Ishikawa (cell line): ENCODE data around the gene ACTC1.

Source experiments
- CEBPB ChIP-seq: IDR thresholded peaks from 2 replicates; pipeline ENCODE4 v1.6.1; 2012
- CREB1 ChIP-seq: IDR thresholded peaks from 2 replicates; pipeline ENCODE4 v1.6.1; 2012; ENCODE audit warnings: low read depth
- EGR1 ChIP-seq: IDR thresholded peaks from 2 replicates; pipeline ENCODE4 v1.6.1; 2012
- EP300 ChIP-seq: IDR thresholded peaks from 2 replicates; pipeline ENCODE4 v1.6.1; 2012; ENCODE audit warnings: borderline replicate concordance
- FOXM1 ChIP-seq: IDR thresholded peaks from 2 replicates; pipeline ENCODE4 v1.6.1; 2012; ENCODE audit warnings: low read depth, borderline replicate concordance
- NFIC ChIP-seq: IDR thresholded peaks from 2 replicates; pipeline ENCODE4 v1.6.1; 2012
- RAD21 ChIP-seq: IDR thresholded peaks from 2 replicates; pipeline ENCODE4 v1.6.1; 2012; ENCODE audit warnings: low read depth
- TAF1 ChIP-seq: IDR thresholded peaks from 2 replicates; pipeline ENCODE4 v1.6.1; 2012; ENCODE audit warnings: low read depth, mild to moderate bottlenecking
- TCF12 ChIP-seq: IDR thresholded peaks from 2 replicates; pipeline ENCODE4 v1.6.1; 2012; ENCODE audit warnings: low read depth
- TEAD4 ChIP-seq: IDR thresholded peaks from 2 replicates; pipeline ENCODE4 v1.6.1; 2012
- YY1 ChIP-seq: IDR thresholded peaks from 2 replicates; pipeline ENCODE4 v1.6.1; 2012; ENCODE audit warnings: low read depth
- ZBTB7A ChIP-seq: IDR thresholded peaks from 2 replicates; pipeline ENCODE4 v1.6.1; 2012; ENCODE audit warnings: low read depth
- TF ChIP-seq, protein P1 (sequence below): IDR thresholded peaks from 2 replicates; pipeline ENCODE4 v1.6.1; 2012
- TF ChIP-seq, protein P2 (sequence below): IDR thresholded peaks from 2 replicates; pipeline ENCODE4 v1.6.1; 2012
- TF ChIP-seq, protein P3 (sequence below): IDR thresholded peaks from 2 replicates; pipeline ENCODE4 v1.6.1; 2012; ENCODE audit warnings: low read depth, mild to moderate bottlenecking

ACTC1 gene

DNA sequence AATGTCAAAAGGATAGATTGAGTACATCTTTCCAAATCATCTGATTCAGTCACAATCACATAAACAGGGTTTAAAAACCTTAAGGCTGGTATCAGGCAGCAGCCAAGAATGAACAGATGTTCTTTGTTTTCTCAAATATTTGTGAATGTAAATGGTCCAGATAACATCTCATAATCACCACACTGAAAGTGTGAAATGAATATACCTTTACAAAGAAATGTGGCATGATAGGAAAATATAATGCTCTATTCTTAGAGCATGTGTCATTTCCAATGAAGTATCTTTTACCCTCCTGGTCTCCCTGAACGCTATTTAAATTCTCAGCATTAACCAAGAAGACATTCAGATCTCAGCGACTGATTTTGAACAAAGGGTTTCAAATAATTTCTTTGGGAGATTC is 8.8 kb upstream of the ACTC1 start:
- TF ChIP-seq RAD21 (no peak), CEBPB (no peak), CREB1 (no peak), EGR1 (no peak), FOXM1 (no peak), TEAD4 (no peak), EP300 (no peak), YY1 (no peak), TCF12 (no peak), TAF1 (no peak), NFIC (no peak), ZBTB7A (no peak)
- TF ChIP-seq, protein P1, sequence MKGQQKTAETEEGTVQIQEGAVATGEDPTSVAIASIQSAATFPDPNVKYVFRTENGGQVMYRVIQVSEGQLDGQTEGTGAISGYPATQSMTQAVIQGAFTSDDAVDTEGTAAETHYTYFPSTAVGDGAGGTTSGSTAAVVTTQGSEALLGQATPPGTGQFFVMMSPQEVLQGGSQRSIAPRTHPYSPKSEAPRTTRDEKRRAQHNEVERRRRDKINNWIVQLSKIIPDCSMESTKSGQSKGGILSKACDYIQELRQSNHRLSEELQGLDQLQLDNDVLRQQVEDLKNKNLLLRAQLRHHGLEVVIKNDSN, result no peak
- TF ChIP-seq, protein P2, sequence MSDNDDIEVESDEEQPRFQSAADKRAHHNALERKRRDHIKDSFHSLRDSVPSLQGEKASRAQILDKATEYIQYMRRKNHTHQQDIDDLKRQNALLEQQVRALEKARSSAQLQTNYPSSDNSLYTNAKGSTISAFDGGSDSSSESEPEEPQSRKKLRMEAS, result no peak
- TF ChIP-seq, protein P3, sequence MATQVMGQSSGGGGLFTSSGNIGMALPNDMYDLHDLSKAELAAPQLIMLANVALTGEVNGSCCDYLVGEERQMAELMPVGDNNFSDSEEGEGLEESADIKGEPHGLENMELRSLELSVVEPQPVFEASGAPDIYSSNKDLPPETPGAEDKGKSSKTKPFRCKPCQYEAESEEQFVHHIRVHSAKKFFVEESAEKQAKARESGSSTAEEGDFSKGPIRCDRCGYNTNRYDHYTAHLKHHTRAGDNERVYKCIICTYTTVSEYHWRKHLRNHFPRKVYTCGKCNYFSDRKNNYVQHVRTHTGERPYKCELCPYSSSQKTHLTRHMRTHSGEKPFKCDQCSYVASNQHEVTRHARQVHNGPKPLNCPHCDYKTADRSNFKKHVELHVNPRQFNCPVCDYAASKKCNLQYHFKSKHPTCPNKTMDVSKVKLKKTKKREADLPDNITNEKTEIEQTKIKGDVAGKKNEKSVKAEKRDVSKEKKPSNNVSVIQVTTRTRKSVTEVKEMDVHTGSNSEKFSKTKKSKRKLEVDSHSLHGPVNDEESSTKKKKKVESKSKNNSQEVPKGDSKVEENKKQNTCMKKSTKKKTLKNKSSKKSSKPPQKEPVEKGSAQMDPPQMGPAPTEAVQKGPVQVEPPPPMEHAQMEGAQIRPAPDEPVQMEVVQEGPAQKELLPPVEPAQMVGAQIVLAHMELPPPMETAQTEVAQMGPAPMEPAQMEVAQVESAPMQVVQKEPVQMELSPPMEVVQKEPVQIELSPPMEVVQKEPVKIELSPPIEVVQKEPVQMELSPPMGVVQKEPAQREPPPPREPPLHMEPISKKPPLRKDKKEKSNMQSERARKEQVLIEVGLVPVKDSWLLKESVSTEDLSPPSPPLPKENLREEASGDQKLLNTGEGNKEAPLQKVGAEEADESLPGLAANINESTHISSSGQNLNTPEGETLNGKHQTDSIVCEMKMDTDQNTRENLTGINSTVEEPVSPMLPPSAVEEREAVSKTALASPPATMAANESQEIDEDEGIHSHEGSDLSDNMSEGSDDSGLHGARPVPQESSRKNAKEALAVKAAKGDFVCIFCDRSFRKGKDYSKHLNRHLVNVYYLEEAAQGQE, result no peak

DNA sequence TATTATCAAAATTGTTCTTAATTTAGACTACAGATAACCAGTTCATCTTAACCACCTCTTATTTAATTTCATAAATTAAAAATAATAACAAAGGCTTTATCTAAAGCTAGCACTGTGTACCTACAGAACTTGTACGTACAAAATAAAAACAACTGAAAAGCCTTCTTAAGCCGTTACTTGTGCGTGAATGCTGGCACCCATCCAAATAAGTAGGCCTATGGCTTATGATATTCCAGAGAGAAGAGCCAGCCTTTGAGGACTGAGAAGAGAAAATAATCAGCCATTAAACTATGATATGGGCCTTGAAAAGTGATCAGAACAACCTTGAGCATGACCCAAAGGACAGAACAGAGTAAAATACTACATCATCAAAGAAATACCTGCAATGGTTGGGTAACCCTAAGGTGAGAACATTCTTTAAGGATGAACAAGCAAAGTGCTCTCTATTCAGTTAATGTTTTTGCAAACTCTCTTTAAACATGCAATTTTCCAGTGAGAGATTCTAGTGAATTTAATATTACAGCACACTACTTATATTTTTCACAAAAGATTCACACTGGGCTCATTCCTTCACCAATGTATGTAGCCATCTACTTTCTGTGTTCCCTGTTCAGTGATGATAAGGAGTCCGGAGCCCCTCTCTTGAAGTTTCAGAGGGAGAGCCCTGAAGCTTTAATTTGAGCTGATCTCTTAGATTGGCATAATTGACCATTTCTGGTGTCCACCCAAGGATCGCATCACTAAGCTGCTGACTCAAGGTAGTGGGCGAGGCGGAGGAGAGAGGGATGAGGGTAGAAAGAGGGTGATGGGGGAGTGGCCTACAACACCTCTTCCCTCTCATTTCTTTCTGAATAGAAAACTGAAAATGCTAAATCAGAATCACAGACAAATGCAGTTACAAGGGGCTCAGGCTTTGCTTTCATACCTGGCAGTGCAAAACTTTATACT is 7.7 kb upstream of the ACTC1 start:
- TF ChIP-seq TAF1 (no peak), RAD21 (no peak), ZBTB7A (no peak), NFIC (no peak), TEAD4 (no peak), YY1 (no peak), TCF12 (no peak), EP300 (no peak), CREB1 (no peak), CEBPB (no peak), EGR1 (no peak)
- TF ChIP-seq, protein P2, result no peak
- TF ChIP-seq, protein P1, result no peak
- TF ChIP-seq, protein P3, result no peak

DNA sequence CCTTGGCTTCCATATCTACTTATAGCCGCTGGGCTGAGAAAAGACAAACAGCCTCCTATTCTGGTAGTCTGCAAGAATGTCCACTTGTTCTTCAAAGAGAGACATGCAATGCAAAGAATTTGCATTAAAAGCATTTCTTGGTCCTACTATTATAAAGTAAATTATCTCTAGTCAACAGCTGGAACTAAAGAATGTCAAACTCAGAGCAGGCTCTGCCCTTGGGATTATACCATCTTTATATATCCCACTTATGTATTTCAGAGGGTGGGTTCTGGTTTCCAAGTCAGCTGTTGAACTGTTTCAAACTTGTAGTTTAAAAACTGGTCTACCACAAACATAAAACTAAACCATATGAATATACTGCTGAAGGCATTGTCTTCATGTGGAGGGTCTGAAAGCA is 7.0 kb upstream of the ACTC1 start:
- TF ChIP-seq TCF12 (no peak), TEAD4 (no peak), CREB1 (no peak)
- TF ChIP-seq, protein P1, result no peak

DNA sequence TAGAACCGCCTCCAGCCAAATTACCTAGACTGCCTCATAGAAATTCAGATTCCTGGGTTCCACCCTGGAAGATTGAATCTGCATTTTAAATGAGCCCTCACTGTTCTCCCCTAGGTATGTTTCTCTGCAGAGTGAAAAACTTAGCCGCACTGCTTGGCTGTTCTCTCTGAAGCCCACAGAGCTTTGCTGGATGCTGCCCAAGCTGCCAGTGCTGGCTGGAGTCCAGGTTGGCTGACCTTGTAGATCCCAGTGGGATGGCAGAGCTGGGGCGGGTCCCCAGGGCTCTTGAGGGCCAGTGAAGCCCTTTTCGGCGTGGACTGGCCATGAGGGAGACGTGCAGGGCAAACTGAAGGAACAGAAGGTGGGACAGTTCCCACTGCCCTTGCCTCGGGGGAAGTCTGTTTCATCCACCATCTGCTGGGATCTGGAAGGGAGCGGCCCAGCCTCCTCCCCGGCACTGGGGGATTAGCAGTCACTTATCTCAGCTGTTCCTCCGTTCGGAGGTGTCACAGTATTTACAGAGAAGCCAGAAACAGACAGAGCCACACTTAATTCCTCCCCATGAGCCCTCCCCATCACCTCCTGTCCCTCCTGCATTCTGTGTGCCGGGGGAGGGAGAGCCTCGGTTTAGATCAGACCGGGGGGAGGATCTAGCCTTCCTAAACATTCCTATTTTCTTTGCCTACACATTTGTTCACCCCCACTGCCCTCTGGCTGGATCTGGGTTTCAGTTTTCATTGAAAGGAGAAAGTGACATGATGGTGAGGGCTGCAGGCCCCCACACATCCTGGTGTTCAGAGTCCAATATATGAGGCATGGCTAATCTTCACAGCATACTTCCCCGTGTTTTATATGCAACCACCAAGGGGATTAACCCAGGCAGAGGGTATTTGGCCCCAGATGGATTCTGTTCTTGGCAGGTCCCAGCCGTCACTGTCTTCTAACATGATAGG is 4.1 kb upstream of the ACTC1 start:
- no peak for TF ChIP-seq TCF12
- no peak for TF ChIP-seq TEAD4
- TF ChIP-seq ZBTB7A, result no peak
- peak; percentile 63 for TF ChIP-seq NFIC
- no peak for TF ChIP-seq RAD21
